DMS153 treated with DMSO at 0.1 percent for 48 hours (cell line): ENCODE results near the gene PM20D2.
A peak's percentile ranks its signal among the peaks of the same experiment; 100 is the strongest.

ENCODE experiments used
- DNase-seq: peaks from one replicate; lab custom pipeline; 2025; ENCODE audit not compliant: unreplicated experiment; lab: John Stamatoyannopoulos, UW

Gene PM20D2

GRCh38 chr6:89144354-89144906 lies 1.4 kb upstream of the PM20D2 start:
- no peak for DNase-seq

DNA sequence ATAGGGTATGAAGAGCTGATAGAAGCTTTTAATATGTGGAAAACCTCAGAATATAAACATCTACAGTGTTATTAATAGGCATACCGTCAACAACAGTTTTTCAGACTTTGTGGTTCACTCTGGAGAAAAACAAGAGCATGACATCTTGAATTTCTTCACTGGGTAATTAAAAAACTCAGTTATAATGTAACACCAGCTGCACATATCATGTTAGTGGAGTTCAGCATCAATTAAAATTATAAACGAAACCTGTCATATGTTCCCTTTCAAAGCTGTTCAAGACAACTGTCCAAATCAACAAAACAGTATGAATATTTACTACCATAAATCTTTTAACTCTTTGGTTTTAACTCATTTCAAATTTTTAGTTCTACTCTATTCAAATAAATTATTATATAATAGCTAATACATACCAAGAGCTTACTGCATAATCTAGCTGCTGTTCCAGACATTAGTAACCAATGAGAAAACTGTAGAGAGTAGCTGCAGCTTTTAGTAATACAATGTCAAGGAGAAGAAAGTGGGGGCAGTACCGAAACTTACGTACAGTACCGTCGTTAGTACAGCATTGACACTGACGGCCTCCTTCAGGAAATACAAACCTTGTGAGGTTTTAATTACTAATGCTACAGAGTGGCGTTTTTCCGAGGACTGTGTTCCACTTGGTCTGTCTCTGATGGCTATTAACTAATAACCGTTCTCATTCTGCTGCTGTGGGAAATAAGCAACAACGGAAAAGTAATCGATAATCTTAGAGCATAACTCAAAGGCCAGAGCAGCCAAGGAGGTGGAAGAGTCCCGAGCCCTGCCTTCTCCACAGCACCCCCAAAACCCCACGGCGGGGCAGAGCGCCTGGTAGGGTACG lies 532 bp upstream of the PM20D2 start:
- DNase-seq = peak; percentile 60

- peak; percentile 49 for DNase-seq
Measured at GRCh38 chr6:89146718-89147700, 1.2 kb downstream of the PM20D2 start.

- DNase-seq = no peak
Measured at GRCh38 chr6:89148016-89148750, 2.3 kb downstream of the PM20D2 start.

DNA sequence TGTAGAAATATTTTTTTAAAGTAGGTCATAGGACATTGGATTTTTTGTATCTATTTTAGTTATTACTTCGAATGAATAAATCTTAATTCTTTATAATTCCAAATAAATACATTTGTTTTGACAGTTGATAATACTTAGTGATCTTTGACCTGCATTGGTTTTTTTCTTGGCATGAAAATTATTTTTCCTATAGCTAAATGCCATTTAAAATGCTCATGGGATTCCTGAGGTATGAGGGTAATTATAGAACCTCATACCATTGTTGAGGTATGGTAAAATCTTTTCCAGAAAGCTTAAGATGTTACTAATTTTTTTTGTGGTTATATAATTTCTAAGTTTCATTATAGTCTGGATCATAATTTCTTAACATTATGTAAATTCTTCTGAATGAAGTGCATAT lies 8.3 kb downstream of the PM20D2 start:
- no peak for DNase-seq

GRCh38 chr6:89160331-89161092 lies 14.7 kb downstream of the PM20D2 start:
- no peak for DNase-seq

DNA sequence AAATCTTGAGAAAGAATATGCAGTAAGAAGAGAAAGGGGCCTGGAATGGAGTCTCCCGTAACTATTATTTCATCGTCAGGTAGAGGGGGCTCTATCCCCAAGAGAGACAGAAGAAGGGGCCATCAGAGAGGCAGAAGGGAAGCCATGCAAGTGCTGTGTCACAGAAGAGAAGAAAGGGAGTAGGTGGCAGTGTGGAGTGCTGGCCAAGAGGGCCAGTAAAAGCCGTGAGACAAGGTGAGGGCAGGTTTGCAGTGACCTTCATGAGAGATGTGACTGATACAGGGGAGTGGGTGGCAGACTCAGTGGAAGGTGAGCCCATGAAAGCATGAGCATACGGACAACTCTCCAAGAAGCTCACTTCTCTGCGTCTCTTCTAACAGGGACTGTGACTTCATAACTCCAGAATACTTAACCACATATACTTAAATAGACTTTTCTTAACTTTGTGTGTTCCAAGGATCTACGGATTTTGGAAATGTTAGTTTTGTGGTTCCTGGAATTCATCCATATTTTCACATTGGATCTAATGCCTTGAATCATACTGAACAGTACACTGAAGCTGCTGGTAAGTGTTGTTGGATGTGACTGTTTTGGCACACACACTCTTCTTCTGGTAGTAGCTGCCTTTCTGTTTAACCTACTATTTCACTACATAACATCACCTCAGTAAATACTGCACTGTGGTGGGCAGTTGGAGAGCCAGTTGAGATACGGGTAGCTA lies 15.6 kb downstream of the PM20D2 start:
- DNase-seq = no peak

DNA sequence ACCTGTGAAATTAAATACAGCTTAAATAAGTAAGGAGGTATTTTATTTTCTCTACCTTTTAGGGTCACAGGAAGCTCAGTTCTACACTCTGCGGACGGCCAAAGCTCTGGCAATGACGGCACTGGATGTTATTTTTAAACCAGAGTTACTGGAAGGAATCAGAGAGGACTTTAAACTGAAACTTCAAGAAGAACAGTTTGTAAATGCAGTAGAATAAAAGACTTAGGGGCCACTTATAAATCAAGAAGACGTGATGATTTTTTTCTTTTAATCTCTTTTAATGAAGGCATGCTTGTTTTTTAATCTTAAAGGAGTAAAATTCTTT lies 16.2 kb downstream of the PM20D2 start:
- no peak for DNase-seq

DNA sequence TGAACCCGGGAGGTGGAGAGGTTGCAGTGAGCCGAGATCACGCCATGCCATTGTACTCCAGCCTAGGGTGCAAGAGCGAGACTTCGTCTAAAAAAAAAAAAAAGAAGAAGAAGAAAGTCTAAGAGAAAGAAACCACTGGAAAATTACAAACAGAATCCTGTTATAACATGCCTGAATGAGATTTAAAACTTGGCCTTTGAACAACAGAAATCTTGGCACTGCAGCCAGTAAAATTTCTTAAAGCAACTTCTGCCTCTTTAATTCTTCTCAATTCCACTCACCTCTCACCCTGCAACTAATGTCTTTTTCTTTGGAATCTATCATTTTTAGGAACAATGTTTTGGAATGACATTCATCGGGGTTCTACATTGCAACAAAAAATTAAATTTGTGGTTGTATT lies 26.3 kb downstream of the PM20D2 start:
- no peak for DNase-seq

GRCh38 chr6:89173634-89174033 lies 27.8 kb downstream of the PM20D2 start:
- DNase-seq = no peak

DNA sequence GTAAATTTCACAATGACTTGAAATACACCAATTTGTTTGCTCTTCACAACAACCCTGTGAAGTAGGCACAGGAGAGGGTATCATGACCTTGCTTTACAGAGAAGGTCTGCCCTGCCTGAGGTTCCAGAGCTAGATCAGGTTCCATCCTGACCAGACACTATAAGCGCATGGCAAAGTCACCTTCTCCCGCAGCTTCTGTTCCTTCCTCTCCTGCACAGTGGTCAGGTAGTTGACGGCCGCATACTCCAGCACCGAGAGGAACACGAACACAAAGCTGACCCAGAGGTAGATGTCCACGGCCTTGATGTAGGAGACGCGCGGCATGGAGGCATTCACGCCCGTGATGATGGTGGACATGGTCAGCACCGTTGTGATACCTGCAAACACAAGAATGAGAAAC lies 34.3 kb downstream of the PM20D2 start:
- DNase-seq = no peak

- DNase-seq = no peak
Measured at GRCh38 chr6:89180971-89181370, 35.1 kb downstream of the PM20D2 start.

DNA sequence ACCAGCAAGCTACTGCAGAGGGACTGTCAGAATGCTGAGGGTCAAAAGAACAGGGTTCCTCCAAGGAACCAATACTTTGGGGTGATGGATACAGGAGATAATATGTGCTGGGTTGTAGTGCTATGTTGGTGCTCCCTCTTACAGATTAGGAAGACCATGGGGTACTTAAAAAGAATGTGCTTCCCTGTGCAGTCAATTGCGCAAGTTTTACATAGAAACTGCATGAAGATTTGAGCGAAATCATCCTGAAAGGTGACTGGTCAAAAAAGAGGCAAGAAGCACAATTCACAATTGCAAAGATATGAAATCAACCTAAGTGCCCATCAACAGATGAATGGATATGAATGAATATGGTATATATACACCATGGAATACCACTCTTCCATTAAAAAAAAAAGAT lies 37.4 kb downstream of the PM20D2 start:
- DNase-seq = no peak

DNA sequence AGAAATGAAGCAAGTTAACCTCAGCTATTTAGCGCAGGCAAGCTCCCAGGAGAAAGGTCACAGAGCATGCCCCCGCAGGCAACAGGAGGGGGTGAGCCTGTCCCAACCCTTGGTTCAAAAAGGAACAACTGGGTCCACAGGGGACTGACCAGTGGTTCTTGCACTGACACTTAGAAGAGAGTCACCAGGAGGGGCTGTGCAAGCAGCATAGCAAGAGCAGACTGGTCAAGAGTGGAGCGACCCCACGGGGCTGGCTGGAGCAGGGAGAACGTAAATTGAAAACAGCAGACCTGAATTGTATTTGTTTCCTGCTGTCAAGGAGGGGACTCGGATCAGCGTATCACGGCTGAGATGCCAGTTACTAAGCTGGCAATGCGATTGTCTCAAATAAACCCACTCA lies 38.5 kb downstream of the PM20D2 start:
- DNase-seq = no peak

DNA sequence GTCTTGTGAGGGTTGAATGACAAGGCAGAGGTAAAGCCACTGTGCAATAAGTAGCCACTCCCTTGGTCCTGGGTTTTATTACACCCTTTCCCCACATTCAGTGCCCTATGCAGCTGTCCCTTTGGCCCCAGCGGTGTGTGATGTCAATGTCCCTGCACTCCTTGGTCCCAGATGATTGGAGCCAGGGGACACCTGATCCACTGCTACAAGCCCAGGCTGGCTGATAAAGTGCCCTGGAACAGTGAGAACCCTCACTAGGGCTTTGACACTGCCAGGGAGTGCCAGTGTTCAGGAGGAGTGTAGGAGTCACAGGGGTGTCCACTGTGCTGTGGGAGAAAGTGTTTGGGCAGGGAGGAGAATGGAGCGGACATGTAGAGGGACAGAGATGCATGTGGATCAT lies 40.9 kb downstream of the PM20D2 start:
- DNase-seq = no peak

GRCh38 chr6:89187504-89187903 lies 41.6 kb downstream of the PM20D2 start:
- no peak for DNase-seq

GRCh38 chr6:89190741-89191140 lies 44.9 kb downstream of the PM20D2 start:
- no peak for DNase-seq

GRCh38 chr6:89194559-89194958 lies 48.7 kb downstream of the PM20D2 start:
- no peak for DNase-seq

DNA sequence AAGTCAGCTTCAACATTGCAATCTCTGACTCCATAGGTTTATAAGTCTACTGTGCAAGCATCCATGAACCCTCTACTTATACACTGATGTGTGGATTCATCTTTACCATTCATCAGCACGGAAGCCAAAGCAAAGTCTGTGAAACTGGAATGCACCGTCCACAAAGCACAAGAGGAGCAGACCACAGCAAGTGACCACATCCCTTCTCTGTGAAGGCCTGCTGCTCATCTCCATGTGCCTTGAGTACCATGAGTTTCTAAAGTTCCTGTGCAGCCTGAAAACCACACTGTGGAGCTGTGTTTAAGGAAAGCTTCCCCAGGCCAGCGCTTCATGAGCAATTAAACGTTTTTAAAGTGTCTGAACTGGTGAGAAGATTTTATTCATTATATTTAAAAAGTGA lies 51.3 kb downstream of the PM20D2 start:
- no peak for DNase-seq

DNA sequence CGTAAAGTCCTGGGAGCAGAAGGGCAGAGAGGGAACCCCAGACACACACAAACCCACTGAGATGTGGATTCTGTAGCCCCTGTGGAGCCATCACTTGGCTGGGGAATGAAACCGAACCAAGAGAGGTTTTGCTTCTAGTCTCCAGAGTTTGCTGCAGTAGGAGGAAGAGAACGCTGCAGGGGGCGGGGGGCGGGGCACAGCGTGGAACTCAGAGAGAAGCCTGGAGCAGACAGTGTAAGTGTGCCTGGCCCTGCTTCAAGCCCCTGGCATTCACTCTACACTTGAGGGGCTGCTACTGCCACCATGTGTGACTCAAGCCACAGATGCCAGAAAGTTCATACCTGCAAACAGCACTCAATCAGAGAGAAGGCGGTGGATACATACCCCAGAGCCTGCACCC lies 52.4 kb downstream of the PM20D2 start:
- no peak for DNase-seq
